IPS-NIHi11 (cell line): Measurements from ENCODE around the gene VTN.

Experiments
- DNase-seq: peaks from one replicate; pipeline ENCODE4 v3.0.0; 2012; ENCODE audit warnings: mixed read lengths, low spot score

VTN gene

DNA sequence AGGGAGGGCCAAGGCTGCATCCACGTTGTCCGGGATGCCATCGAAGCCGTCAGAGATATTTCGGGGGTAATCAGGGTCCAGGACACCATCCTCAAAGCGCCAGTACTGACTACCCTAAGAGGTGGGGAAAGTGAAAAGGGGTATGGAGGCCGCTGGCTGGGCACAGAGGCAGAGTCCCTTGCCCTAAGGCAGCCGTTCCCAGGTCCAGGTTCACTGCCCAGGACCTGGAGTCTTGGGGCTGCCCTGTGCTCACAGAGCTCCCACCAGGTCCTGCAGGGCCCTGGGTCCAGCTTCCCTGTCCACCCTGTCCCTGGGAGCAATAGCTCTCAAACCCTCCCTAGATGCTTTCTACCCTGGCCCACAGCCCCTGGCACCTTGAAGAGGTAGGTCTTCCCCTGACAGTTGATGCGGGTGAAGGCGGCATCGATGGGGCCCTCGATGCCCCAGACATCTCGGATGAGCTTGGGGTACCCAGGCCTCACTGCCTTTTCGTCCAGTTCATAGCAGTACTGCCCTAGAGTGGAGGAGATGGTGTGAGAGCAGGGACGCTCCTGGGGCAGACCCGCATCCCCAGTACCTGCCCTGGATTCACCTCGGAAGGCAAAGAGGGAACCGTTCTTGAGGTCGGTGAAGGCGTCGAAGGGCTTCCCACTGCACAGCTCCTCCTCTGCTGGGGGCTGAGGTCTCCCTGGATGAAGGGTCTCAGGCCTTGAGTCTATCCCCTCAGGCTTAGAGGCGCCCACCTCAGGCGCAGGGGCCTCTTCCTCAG, 1.0 kb downstream of the VTN start:
- DNase-seq: no peak

DNA sequence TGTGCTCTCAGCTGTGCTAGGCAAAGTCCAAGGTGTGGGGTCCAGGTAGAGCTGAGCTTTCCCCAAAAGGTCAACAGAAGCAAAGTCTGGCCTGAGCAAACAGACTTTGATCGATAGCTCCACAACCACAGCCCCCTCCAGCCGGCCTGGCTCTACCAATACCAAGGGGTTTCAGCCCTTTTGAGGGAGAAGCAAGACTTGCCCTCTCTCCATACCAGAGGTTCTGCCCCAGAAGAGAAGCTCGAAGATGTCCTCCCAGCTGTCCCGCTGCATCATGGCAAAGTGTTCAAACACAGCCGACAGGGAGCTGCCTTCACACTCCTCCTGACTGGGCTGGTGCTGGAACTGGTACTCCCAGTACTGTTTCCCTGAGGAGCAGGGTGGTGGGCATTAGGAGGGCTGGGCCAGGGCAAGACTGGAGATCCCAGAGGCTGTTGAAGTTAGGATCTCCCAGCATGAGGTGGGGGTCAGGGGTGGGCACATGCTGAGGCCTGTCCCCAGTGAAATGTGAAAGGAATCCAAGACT, 1.7 kb downstream of the VTN start:
- DNase-seq: no peak

DNA sequence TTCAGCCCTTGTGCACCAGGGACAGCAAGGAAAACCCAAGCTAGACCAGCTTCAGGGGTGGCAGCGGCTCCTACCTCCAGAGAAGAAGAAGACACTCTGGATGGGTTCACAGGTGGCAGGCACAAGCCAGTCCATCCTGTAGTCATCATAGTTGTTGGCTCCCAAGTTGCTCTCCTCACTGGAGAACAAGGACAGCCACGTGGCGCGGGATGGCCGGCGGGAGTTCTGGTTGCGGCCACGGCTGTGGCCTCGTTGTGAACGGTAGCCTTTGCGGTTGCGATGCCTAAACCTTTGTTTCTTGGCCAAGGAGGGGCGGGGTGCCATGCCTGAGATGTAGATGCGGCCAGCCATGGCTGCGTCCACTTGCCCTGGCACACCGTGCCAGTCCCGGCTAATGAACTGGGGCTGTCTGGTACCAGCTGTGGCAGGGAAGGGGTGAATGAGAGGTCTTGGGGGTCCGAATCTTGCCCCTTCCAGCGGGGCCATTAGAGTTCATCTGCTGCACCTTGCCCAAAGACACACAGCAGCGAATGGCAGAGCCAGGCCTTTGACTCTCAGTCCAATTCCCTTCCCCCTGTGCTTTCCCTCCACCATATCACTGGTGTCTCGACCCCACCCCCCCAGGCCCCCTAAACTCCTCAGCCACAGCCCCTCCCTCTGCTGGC, 2.3 kb downstream of the VTN start:
- DNase-seq: no peak

DNA sequence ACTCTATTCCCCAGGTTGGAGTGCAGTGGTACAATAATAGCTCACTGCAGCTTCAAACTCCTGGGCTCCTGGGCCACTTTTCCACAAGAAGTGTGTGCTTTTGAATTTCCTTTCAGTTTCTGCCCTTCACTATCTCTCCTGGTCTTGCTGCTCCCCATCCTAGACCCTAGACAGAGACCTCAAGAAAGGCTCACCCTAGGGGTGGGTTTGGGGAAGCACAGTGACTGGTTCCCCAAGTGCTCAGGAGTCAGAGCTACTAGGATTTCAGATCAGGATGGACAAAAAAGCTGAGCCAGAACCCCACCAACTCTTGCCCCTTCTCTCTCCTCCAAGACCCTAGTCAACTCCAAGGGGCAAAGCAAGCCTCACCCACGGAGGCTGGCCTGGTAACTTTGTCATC, 3.5 kb downstream of the VTN start:
- no peak for DNase-seq

DNA sequence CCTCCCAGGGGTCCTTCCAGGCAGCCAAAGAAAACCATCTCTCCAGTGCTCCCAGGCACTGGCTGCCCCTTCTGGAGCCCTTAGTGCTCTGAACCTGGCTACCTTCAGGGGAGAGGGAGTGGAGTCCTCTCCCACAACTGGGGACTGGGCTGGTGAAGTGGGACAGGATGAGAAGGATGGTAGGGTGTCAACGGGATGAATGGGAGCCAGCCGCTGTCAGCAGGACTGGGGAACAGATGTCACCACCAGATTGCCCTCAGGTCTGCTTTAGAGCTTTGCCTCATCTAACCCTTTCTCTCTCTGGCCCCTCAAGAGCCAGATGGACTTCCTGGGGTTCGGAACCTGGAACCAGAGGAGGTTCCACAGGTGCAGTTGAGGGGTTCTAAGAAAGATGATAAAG, 4.6 kb downstream of the VTN start:
- DNase-seq: no peak

DNA sequence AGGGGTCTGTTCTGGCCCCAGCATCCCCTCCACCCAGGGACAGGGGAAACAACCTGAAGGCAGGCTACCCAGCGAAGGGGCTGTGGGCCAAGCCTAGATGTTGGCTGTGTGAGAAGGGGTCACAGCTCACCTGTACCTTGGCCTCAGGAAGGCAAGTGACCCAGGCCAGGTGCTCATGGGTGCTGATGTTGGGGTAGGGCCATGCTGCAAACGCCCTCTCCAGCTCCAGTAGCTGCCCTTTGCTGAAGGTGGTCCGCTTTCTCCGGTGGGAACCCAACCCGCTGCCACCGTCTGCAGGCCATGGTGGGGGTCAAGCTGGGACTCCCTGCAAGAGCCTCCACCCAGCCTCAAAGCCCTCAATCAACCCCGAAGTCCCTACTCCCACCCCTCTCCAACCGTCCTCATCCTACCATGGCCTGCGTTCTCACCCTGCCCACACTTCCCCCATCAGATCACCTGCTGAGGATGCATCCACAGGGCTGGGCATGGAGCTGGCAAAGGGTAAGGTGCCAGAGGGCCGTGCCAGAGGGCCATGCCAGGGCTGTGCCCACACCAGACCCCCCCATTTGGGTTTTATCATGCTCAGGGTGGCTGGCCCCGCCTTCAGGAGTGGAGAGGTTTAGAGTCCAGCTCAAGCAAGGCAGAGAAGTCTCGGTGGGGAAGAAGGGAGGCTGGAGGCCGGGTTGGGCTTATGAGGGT, 5.3 kb downstream of the VTN start, which contains the start of gene SEBOX:
Gene SEBOX, minus strand, starts transcription at position 535 of the 699 bp plus-strand sequence. Its CDS starts 48 bp downstream, at position 487.
- DNase-seq: no peak

DNA sequence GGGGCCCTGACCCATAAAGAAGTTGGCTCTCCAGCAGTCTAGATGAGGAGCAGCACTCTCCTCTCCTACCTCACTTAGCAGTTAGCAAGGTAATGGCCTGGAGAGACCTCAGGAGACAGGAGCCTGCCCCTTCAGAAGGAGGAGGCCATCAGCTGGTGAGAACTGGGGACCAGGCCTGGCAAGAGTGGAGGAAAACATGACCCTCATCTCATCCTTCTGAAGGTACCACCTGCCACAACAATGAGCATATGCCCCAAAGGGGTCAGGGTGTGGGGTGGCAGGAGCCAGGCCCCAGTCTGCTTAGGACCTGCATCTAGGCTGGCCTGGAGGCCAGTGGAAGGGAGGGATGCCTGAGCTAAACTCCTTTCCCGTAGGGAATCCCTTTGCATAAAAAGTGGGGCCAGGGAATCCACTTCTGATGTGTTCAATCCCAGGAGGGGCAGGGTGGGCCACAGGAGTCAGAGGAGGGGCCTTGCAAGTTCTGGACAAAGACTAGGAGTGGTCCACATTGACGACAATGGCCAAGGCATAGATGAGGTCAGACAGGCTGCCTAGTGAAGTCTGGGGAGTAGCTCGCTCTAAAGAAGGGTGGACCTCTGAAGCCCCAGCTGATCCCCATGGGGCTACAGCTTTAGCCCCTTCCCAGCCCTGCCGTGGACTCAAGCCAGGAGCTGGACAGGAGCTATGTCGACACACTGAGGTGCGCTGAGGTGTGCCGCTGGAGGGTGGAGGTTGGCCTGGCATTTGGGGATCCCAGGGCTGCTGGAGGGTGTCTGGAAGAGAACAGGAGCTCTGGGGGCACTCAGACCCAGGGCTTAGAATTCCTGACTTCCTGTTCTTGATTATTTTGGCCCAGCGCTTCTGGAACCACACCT, 6.1 kb downstream of the VTN start:
- DNase-seq: no peak

DNA sequence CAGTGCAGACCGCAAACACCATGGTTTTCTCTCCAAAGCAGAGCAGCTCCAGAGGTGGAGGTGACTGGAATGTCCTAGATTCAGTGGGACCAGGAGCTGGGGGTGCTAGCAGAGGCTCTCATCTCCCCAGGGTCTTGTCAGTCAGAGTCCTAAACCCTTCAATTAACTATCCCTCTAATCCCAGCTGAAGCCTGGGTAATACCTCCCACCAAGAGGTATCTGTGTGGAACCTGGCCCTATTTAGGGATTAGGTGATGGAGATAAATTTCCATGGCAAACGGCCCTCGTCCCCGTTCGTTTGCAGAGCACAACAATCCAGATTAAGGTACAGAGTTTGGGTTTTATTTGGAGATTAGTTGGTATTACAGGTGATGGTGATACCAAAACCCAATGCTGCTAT, 6.9 kb downstream of the VTN start:
- DNase-seq: no peak

DNA sequence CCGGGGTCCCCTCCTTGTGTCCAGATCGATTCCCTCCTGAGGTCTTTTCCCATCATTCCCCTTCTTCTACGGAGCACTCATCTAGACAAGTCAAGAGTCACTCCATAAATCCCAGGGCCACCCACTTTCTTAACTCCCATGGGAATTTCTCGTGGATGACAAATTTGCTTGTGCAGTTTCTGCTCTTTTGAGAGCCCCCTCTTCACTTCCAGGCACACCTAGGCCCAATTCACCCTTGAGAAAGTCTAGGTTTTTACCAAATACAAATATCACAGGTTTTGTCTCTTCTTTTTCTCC, 12.3 kb downstream of the VTN start:
- no peak for DNase-seq

DNA sequence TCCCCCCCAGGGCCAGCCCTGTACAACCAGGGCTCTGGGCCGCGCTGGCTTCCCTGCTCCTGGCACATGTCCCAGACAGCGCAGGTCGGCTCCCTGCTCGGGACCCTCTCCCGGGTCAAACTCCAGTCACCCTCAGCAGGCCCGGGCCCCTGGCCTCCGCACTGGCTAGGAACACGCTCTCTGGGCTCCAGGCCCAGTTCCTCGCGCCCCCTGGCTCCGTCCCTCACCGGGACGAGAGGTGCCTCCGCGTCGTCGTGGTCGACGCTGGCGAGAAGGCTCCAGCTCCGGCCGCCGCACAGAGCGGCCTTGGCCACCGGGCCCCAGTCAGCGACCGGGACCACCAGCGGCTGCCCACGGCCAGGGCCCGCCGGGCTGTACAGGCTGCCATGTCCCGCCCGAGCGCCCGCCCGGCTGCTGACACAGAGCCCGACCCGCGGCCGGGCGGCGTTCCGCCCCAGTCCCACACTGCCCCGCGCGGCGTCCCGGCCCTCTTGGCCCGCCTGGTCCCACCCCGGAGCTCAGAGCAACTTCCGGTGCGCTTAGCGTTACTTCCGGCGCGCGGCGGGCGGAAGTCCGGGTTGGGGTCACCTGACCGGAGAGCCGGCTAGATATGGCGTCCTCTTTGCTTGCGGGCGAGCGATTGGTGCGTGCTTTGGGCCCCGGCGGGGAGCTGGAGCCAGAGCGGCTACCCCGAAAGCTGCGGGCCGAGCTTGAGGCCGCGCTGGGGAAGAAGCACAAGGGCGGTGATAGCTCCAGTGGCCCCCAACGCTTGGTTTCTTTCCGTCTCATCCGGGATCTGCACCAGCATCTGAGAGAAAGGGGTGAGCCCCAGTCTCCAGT, 12.8 kb downstream of the VTN start, which contains the start of gene POLDIP2:
Gene POLDIP2, minus strand, starts transcription at position 467 of the 840 bp plus-strand sequence. Its CDS starts 79 bp downstream, at position 388.
- peak; percentile 99 for DNase-seq

DNA sequence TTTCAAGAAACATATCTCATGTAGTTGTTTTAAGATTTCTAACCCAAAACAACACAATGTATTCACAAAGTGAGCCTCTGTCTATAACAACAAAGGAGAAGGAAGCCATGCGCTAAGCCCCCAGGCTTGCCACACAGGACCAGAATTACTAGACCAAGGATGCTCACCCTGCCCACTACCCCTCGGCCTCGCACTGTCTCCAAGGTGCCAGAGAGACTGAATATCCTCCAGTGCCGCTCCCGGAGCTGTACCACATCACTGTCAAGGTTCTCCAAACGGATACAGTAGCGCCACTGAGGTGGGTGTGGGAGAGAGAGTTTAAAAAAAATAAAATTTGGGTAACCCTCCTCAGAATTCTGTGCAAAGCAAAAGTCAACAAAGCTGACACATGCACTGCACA, 19.8 kb downstream of the VTN start:
- DNase-seq: no peak

DNA sequence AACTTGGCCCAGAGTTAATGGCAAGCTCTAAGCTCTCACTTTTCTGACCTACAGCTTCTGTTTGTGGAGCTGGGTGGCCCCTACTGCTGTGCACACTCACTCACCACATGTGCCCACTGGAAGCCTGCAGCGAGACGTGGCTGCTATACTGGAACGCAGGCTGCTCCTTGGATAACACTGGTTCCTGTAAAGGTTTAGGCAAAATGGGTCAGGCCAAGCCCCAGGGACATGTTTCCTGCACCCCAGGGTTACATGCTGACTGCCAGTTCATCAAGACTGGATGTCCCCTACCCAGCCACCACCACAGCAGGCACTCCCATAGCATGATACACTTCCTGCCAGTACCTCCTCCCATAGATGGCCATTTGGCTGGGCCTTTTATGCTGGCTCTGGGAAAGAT, 21.1 kb downstream of the VTN start:
- no peak for DNase-seq

DNA sequence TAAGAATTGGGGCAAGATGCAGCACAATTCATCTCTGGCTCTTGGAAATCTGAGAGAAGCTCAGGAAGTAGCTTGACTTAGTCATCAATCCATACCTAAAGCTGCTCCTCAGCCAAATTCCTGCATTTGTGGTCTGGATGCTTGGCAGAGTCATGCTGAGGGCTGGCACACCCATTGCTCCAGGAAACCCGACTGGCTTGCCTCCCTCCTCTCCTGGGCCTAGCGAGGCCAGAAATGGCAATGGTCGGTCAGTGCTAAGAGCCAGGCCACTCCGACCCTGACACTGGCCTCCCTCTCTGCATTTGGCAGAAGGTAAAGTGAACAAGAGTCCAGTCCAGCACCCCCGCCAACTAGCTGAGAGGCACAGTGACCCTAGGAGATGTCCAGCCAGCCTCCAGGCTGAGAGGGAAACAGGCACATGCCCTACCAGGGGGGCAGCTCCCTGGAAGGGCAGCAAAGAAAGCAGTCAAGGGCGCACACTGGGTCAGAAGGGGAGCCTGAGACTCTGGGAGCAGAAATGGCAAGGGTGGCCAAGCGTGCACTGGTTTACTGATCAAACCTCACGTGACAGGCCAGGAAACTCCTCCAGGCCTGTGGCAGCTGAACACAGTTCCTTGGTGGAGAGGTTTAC, 22.7 kb downstream of the VTN start:
- DNase-seq: no peak

DNA sequence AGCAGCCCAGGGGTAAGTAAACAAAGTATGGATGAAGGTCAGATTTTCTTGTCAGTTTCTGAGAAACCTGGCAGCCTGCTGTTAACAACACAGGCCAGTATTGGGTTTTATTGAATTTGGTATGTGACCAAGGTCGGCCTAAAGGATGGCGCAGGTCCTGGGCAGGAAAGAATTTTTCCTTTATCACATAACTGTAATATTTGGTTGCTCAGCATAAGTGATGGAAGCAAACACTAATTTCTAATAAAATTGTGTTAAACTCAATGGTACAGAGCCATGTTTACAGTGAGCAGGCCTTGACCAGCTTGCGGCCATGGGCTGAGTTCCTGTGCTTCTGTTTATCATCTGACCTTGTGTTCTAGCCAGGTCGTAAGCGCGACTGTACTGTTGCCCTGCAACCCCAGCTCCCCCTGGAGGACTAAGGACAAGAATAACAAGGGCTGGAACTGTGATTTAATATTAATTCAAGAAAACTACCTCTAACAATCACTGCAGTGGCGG, 23.3 kb downstream of the VTN start:
- DNase-seq: no peak

DNA sequence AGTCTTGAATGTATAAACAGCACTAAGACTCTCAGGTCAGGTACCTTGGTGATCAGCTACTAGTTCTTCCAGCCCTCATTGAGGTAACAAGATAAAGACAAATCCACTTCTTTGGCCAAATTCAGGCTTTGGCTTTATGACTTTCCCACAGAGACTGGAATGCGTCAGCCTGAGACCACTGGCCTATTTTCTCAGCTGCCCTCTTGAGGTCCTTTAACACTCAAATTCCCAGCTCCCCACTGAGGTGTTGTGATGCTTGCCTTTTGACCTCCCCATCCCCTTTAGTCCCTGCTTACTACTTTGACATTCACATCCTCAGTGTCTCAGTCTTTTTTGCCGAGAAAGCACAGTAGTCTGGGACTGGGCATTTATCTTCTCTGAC, 23.9 kb downstream of the VTN start:
- DNase-seq: no peak

DNA sequence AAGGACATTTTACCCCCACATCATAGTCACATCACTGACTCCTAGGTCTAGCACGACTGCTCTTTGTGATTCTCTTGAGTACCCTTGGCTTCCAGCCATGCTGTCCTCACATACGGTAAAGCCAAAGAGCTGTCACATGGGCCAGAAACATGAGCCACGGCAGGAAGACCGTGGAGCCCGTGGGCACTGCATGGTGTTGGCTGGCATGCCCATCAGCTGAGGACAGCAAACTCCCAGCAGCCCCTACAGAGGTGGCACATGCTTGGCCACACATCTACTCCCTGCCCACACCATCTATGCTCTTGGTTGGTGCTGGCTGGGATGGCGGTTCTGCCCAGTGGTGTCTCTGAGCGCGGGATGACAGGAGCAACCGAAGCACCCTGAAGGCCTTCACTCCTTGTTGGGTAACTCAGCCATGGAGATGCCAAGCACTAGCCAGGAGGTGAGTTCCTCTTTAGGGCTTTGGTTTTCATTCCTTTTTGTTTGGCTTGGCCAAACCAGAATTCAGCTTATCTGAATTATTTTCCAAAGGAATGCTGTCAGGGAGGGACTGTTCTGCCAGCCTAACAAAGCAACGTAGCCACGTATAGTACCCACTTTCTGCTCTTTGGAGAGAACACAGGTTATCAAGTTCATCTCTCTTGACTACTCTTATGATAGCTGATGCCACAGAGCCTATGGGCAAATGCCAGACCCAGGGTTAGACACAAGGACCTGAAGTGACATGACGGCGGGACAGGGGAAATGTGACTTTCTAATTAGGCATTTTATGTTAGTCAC, 24.5 kb downstream of the VTN start:
- no peak for DNase-seq

DNA sequence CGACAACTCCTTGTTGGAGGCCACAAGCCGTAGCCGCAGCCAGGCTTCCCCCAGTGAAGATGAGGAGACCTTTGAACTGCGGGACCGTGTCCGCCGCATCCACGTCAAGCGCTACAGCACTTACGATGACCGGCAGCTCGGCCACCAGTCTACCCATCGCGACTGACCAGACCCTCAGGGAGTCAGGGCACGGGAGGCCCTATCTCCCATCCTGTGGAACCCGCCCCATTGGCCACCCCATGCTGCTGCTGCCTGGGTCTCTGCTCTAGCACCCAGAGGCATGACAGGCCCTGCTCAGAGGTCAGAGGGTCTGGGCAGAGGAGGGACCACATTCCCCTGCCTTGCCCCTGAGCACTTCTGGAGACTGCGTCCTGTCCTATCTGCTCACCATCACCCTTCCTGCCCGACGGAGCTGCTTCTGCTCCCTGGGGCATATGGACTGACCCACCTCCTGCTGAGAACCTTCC, 25.6 kb downstream of the VTN start:
- DNase-seq: no peak

DNA sequence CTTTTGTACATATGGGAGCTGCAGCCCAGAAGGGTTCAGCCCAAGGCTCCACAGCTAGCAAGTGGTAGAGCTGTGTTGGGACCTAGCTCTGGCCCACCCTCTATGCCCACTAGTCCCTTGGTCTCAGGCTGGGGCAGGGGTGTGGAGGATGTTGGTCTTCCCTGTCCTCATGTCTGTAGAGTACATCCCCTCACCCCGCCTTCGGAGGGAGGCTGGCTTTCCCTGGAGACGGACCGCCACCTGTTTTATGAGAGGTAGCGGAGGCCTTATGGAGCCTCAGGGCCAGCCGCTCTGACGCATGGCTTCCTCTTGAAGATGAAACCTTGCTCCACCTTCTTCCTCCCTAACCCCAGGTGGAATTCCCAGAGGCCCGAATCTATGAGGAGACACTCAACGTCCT, 26.1 kb downstream of the VTN start:
- no peak for DNase-seq

DNA sequence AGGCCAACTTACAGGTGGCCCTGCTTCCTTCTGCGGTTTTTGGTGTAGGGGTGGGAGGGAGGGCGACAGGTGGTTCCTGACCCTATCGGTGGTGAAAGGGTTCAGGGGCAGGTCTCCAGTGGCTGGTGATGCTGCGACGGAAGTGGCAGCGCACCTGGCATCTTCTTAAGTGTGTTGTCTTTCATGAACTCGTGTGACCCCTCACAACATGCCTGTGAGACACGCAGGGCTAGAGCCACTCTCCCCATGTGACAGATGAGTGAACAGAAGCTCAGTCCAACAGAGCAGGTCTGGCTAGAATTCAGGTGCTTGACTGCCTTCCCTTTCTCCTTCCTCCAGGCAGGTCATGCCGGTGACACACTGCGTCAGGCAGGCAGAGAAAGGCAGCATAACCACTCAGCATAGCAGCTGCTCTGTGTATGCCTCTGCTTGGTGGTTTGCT, 26.6 kb downstream of the VTN start:
- DNase-seq: no peak
